ENCODE results near the gene MCC. TPM values are rescaled to one million over a fixed set of nuclear protein-coding genes. Genes with fewer than 3 reads are reported as not detected.

MCC gene
- total RNA-seq, 1 donor from 2014 or later = 20.6 TPM

DNA sequence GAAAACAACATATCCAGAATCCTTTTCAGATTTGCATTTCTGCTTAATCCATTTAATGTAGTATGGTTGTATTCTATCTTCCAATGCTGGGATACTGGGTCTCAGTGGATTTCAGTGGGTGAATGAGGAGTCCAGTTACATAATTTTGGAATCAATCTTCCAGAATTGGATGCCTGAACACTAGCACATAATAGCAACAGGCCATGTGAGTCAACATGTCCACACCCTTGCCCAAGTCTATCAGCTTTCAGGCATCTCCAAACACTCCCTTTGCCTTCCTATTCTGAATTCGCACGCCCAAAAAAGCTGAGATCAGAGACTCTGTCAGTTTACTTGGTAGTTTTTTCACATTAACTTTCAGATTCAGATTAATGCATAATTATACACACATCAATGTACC is 256.0 kb downstream of the MCC start:
- no peaks in the 10 kb centered on the region for H3K9me3 ChIP-seq
- DNase-seq (no peak), ATAC-seq (no peak)
- H3K36me3 ChIP-seq = no peaks in the 10 kb centered on the region
- H3K27me3 ChIP-seq (ENCODE audit: low read depth) = no peaks in the 10 kb centered on the region
- H3K27ac ChIP-seq = peak overlapping the region; percentile 15
- H3K4me3 ChIP-seq = no peak overlapping the region
- TF ChIP-seq, protein P1, sequence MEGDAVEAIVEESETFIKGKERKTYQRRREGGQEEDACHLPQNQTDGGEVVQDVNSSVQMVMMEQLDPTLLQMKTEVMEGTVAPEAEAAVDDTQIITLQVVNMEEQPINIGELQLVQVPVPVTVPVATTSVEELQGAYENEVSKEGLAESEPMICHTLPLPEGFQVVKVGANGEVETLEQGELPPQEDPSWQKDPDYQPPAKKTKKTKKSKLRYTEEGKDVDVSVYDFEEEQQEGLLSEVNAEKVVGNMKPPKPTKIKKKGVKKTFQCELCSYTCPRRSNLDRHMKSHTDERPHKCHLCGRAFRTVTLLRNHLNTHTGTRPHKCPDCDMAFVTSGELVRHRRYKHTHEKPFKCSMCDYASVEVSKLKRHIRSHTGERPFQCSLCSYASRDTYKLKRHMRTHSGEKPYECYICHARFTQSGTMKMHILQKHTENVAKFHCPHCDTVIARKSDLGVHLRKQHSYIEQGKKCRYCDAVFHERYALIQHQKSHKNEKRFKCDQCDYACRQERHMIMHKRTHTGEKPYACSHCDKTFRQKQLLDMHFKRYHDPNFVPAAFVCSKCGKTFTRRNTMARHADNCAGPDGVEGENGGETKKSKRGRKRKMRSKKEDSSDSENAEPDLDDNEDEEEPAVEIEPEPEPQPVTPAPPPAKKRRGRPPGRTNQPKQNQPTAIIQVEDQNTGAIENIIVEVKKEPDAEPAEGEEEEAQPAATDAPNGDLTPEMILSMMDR (IDR thresholded peaks at IDR 0.05) = no peak
- peaks cover 23% of the 10 kb centered on the region for H3K4me1 ChIP-seq
- intact Hi-C loops (cut with DNase I) = no loop called here

DNA sequence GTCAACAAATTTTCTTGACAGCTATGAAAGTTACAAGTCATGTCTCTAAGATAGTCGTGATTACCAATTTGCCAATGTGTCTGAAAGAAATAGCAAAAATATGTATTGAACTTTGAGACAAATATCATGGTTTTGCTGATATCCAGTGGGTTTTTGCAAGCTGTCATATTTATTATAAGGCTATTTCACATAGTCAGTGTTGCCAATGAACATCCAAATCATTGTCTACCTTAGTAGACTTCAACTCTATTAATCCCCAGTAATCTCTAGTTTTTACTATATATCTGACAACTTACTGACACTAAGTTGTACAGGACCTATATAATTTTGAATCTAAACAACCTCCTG is 256.6 kb downstream of the MCC start:
- H3K9me3 ChIP-seq = no peaks in the 10 kb centered on the region
- peaks cover 23% of the 10 kb centered on the region for H3K4me1 ChIP-seq
- no peak overlapping the region for H3K4me3 ChIP-seq
- ATAC-seq (no peak), DNase-seq (no peak)
- H3K27ac ChIP-seq = no peak overlapping the region
- no peaks in the 10 kb centered on the region for H3K27me3 ChIP-seq (ENCODE audit: low read depth)
- TF ChIP-seq, protein P1 (IDR thresholded peaks at IDR 0.05) = no peak
- intact Hi-C loops (cut with DNase I) = no loop called here
- no peaks in the 10 kb centered on the region for H3K36me3 ChIP-seq

DNA sequence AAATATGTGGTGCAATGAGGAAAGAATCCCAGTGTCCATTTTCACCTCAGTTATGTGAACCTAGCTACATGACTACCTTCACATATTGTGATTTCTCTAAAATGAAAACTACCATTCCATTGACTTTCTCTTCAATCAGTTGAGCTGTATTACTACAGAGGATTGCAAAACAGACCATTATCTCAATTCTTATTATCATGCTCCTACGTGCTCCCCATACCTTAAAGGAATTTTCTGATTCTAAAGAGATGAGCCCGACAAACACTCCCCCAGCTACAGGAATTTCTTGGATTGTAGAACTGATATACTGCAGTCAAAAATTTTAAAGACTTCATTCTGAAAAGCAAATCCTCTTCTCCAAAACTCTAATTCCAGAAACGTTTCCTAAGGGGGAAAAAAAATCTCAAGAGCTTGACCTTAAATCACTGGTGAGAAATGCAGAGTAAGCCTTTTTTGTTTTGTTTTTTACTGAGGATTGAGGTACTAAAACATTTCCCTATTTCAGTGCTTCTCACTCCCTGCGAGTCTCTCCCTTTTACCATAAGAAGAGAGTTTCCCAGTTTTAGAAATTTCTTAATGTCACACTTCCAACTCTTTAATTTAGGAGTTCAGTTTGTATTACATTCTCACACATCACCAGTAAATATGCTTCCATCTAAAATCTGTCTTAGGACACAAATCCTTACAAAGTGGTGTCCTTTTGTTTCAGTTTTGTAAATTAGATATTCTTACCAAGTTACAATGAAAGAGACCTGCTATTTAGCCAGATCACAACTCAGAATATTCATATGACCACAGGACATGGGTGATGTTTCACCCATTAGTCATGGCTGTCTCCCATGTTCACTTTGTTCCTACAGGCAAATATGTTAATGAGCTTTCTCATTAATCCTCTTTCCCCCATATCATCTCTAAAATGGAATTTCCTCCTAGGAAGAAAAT is 257.3 kb downstream of the MCC start:
- TF ChIP-seq, protein P1 (IDR thresholded peaks at IDR 0.05) = no peak
- Histone ChIP-seq H3K9me3 (no peaks in the 10 kb centered on the region), H3K4me3 (no peak overlapping the region), H3K27ac (no peak overlapping the region), H3K27me3 (ENCODE audit: low read depth) (no peaks in the 10 kb centered on the region), H3K36me3 (no peaks in the 10 kb centered on the region), H3K4me1 (peaks cover 23% of the 10 kb centered on the region)
- intact Hi-C loops (cut with DNase I) = no loop called here
- no peak for DNase-seq
- ATAC-seq = no peak

DNA sequence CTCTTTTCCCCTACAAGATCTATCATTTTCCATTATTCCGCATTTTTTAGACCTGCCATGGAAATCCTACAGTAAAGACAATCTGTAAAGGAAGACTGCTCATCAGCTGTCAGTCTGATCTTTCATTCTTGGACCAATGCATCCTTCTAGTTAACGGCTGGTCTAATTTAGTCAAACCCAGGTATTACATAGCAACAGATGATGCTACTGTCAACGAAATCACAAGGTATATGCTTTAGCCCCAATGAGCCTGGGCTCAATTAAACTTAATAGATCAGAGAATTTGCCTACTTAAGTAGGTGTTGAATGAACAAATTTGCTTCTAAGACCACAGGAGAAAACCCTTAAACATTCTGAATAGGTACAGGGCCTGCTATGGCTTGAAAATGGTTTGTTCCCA is 260.5 kb downstream of the MCC start:
- no peak for DNase-seq
- no peaks in the 10 kb centered on the region for H3K27me3 ChIP-seq (ENCODE audit: low read depth)
- no peaks in the 10 kb centered on the region for H3K36me3 ChIP-seq
- H3K4me1 ChIP-seq = peaks cover 18% of the 10 kb centered on the region
- no peak overlapping the region for H3K27ac ChIP-seq
- intact Hi-C loops (cut with DNase I) = no loop called here
- no peak for ATAC-seq
- H3K4me3 ChIP-seq = no peak overlapping the region
- TF ChIP-seq, protein P1 (IDR thresholded peaks at IDR 0.05) = no peak
- H3K9me3 ChIP-seq = no peaks in the 10 kb centered on the region

DNA sequence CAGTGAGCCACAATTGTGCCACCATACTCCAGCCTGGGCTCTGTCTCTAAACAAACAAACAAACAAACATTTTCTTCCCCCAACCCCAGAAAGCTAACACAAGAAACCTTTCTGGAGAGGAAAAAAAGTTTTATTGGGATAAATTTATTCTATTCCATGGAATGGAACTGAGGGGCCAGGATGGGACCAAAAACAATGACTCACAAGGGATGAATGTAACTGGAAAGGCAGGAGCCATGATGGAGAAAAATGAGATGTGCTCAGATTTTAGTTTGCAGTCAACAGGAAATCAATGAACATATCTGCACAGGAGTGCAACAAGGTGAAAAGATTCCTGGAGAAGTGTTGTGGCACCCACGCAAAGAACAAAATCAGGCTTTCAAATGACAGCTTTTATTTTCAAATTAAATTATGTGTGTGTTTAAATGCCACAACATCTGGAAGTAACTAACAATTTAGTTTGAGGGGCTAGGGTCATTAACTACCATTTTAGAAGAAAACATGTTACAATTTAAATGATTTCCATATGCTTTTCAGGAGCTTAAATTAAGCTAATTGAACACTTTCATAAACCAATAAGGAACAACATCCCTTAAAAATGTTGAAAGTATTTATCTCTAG is 262.0 kb downstream of the MCC start:
- TF ChIP-seq, protein P1 (IDR thresholded peaks at IDR 0.05) = no peak
- H3K36me3 ChIP-seq = no peaks in the 10 kb centered on the region
- intact Hi-C loops (cut with DNase I) = no loop called here
- no peak overlapping the region for H3K27ac ChIP-seq
- no peak for DNase-seq
- H3K4me3 ChIP-seq = no peak overlapping the region
- peaks cover 7% of the 10 kb centered on the region for H3K4me1 ChIP-seq
- no peaks in the 10 kb centered on the region for H3K27me3 ChIP-seq (ENCODE audit: low read depth)
- no peak for ATAC-seq
- H3K9me3 ChIP-seq = no peaks in the 10 kb centered on the region
